Parathyroid adenoma (tissue), 2 donors: ENCODE results near the gene RNF126.
"Not testable (repeated sequence)": the region's sequence is repeated elsewhere in the genome, so short reads cannot be mapped to it uniquely, and the experiment has no call there.

Experiments
- H2AFZ ChIP-seq: fragments of 300-600 bp; sonication (generic); one replicate; pipeline ENCODE4 v1.7.0; 2017; ENCODE audit warnings: antibody characterized with exemption, mild to moderate bottlenecking
- H3K27ac ChIP-seq: fragments of 300-600 bp; sonication (generic); one replicate; pipeline ENCODE4 v1.7.0; 2017
- H3K27me3 ChIP-seq: fragments of 300-600 bp; sonication (generic); one replicate; pipeline ENCODE4 v1.7.0; 2017; ENCODE audit warnings: low read length; ENCODE audit not compliant: control insufficient read depth, insufficient read depth
- H3K36me3 ChIP-seq: fragments of 300-600 bp; sonication (generic); one replicate; pipeline ENCODE4 v1.7.0; 2017; ENCODE audit warnings: low read length; ENCODE audit not compliant: control insufficient read depth, insufficient read depth
- H3K4me1 ChIP-seq: fragments of 300-600 bp; sonication (generic); one replicate; pipeline ENCODE4 v1.7.0; 2017; ENCODE audit warnings: control low read depth
- H3K4me2 ChIP-seq: fragments of 300-600 bp; sonication (generic); one replicate; pipeline ENCODE4 v1.7.0; 2017; ENCODE audit warnings: low read length
- H3K4me3 ChIP-seq: fragments of 300-600 bp; sonication (generic); one replicate; pipeline ENCODE4 v1.7.0; 2017; ENCODE audit warnings: low read depth, low read length
- H3K79me2 ChIP-seq: fragments of 300-600 bp; sonication (generic); one replicate; pipeline ENCODE4 v1.7.0; 2017; ENCODE audit warnings: control low read depth
- H3K9ac ChIP-seq: fragments of 300-600 bp; sonication (generic); one replicate; pipeline ENCODE4 v1.7.0; 2017; ENCODE audit warnings: mild to moderate bottlenecking
- H3K9me3 ChIP-seq: fragments of 300-600 bp; sonication (generic); one replicate; pipeline ENCODE4 v1.7.0; 2017; ENCODE audit warnings: low read length; ENCODE audit not compliant: control insufficient read depth
- TF ChIP-seq, protein P1 (sequence below): fragments of 300-600 bp; sonication (generic); IDR thresholded peaks from one replicate; pipeline ENCODE4 v1.7.0; 2017; ENCODE audit warnings: antibody characterized with exemption, mild to moderate bottlenecking
- donor health status: primary hyperparathyroidism.

RNF126 gene

DNA sequence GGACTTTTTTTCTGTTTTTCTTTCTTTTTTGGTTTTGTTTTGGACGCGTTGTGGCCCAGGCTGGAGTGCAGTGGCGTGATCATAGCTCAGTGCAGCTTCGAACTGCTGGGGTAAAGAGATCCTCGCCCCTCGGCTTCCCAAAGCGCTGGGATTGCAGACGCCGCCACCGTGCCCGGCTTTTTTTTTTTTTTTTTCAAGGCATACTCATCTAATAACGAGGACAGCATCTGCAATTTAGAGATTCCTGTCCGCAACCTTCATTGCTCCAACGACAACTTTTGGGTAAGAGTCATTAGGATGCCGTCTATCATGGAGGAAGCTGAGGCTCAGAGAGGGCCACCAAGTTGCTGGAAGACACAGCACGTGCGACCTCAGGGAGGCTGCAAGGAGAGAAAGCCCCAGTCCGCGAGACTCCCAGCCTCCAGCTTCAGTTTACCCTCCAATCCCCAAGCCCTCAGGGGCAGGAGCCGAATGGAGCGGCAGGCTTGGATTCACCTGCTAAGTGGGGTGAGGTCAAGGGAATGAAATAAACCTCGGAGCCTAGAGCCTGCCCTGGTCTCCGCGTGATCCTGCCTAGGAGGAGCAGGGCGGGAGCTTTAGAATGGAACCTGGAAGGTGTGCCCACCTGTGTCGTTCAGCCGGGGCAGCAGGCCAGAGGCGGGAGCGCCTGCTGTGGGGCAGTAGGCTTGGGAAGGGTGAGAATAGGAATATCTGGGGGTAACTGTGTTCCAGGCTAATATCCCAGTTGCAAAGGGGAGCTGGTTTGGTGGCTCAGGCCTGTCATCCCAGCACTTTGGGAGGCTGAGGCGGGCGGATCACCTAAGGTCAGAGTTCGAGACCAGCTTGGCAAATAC is 29.0 kb downstream of the RNF126 start:
- H3K4me2 ChIP-seq = peak overlapping the region; percentile 99

DNA sequence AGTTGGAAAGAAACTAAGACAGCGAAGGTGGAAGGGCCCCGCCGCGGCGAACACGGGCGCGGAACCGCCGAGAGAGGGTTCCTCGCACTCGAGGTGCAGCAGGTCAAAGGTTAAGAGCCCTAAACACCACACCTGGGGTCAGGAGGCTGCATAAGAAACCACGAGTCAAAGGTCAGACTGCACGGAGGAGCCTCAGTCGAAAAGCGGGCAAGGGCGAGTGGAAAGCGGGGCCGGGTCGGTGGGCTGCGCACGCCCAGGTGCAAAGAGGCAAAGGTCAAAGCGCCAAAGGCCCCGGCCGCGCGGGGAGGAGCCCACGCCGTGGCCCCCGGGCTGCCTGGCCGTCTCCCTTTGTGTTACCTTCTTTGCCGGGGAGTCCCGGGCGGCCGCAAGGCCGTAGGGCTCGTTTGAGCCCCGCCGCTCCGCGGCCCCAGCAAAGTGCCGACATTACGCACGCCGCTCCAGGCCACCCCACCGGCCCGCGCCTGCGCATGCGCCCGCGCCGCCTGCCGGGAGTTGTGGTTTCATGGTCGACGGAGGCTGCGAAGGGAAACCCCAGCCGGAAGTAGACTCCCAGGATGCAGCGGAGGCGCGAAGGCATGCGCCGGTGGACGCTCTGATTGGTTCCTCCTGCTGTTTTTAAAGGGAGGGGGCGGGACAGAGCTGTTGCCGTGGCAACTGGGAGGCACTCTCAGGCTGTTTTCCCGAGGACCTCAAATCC is 29.8 kb downstream of the RNF126 start, which contains the start of gene POLRMT:
Gene POLRMT (minus strand): TSS at position 470 of the 718 bp plus-strand sequence. CDS start 25 bp downstream, at position 445.
- Histone ChIP-seq H3K27ac (peak within 1 kb of the TSS; percentile 31), H3K9ac (peak within 1 kb of the TSS; percentile 8), H3K9me3 (no peaks in the 10 kb centered on the region), H3K4me2 (peak within 1 kb of the TSS; percentile 99), H3K36me3 (no peaks in the 10 kb centered on the region), H3K4me3 (peak within 1 kb of the TSS; percentile 87), H3K27me3 (no peaks in the 10 kb centered on the region), H2AFZ (peak within 1 kb of the TSS; percentile 94), H3K79me2 (peaks cover 17% of the 10 kb centered on the region), H3K4me1 (peaks cover 8% of the 10 kb centered on the region)
- TF ChIP-seq, protein P1, sequence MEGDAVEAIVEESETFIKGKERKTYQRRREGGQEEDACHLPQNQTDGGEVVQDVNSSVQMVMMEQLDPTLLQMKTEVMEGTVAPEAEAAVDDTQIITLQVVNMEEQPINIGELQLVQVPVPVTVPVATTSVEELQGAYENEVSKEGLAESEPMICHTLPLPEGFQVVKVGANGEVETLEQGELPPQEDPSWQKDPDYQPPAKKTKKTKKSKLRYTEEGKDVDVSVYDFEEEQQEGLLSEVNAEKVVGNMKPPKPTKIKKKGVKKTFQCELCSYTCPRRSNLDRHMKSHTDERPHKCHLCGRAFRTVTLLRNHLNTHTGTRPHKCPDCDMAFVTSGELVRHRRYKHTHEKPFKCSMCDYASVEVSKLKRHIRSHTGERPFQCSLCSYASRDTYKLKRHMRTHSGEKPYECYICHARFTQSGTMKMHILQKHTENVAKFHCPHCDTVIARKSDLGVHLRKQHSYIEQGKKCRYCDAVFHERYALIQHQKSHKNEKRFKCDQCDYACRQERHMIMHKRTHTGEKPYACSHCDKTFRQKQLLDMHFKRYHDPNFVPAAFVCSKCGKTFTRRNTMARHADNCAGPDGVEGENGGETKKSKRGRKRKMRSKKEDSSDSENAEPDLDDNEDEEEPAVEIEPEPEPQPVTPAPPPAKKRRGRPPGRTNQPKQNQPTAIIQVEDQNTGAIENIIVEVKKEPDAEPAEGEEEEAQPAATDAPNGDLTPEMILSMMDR = peak; percentile 25

More for the DNA sequence above, 29.0 kb downstream of the RNF126 start:
- H3K79me2 ChIP-seq = peaks cover 15% of the 10 kb centered on the region
- no peaks in the 10 kb centered on the region for H3K27me3 ChIP-seq
- H3K9ac ChIP-seq = no peak overlapping the region
- peak overlapping the region; percentile 94 for H2AFZ ChIP-seq
- H3K9me3 ChIP-seq = no peaks in the 10 kb centered on the region
- TF ChIP-seq, protein P1 = no peak
- H3K36me3 ChIP-seq = no peaks in the 10 kb centered on the region
- H3K4me3 ChIP-seq = peak overlapping the region; percentile 87
- H3K27ac ChIP-seq = peak overlapping the region; percentile 31
- peaks cover 8% of the 10 kb centered on the region for H3K4me1 ChIP-seq

DNA sequence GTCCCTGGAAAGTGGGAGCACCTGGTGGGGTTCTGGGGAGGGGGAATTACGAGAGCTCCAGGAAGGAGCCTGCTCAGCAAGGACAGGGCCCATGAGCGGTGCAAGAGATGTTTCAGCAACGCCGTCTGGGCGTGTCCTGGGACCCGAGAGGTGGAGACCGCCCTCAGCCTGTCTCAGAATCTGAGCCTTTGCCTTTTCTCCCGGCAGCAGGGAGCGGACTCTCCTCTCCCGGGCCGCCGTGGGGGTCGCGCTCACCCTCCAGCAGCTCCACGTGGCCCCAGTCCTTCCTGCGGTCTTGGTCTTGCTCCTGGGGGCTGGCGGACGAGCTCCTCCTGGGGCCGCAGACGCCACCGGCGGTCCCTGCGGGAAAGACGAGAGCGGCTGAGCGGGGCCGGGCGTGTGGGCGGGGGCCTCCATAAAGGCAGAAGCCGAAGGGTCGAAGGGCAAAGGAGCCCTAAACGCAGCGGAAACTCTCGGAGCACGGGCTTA is 30.4 kb downstream of the RNF126 start:
- TF ChIP-seq, protein P1 = no peak
- H2AFZ ChIP-seq = peak overlapping the region; percentile 91
- H3K79me2 ChIP-seq = peaks cover 17% of the 10 kb centered on the region
- no peak overlapping the region for H3K9ac ChIP-seq
- H3K27me3 ChIP-seq = no peaks in the 10 kb centered on the region
- peaks cover 8% of the 10 kb centered on the region for H3K4me1 ChIP-seq
- no peak overlapping the region for H3K27ac ChIP-seq
- no peaks in the 10 kb centered on the region for H3K9me3 ChIP-seq
- peak overlapping the region; percentile 84 for H3K4me2 ChIP-seq
- peak overlapping the region; percentile 87 for H3K4me3 ChIP-seq
- H3K36me3 ChIP-seq = no peaks in the 10 kb centered on the region

DNA sequence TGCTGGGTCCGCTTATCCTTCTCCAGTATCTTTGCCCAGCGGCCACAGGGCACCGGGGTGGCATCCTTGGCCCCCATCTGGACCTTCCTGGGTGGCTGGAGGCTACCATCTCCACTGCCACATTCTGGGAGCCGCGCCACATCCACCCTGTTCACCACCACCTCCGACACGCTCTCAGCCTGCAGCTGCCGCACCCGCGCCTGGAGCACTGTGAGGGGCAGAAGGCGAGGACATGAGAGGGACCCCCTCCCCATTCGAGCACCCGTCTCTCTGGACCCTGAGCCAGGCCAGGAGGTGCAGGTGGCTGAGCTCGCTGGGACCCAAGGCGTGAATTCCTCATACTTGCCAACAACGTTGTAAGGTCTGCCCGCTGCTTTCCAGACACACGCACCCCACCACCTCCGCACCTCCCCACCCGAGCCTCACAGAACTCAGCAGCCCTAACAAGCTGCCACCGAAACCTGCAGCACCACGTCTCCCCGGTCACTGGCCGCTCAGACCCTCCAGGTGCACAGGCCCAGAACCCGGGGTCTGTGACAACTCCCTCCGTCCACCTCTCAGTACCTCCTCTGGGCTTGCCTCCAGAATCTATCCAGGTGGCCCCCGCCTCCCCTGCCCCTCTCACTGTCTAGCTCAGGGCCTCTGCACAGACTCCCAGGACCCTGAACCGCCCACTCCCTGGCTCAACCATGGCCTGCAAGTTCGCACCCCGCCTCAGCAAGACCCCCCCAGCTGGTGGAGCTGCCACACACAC is 32.9 kb downstream of the RNF126 start:
- no peaks in the 10 kb centered on the region for H3K9me3 ChIP-seq
- H3K36me3 ChIP-seq = no peaks in the 10 kb centered on the region
- no peak overlapping the region for H3K9ac ChIP-seq
- TF ChIP-seq, protein P1 = no peak
- no peaks in the 10 kb centered on the region for H3K27me3 ChIP-seq
- H2AFZ ChIP-seq = no peak overlapping the region
- peaks cover 8% of the 10 kb centered on the region for H3K4me1 ChIP-seq
- no peak overlapping the region for H3K27ac ChIP-seq
- H3K4me2 ChIP-seq = no peak overlapping the region
- H3K79me2 ChIP-seq = peaks cover 17% of the 10 kb centered on the region
- no peak overlapping the region for H3K4me3 ChIP-seq

DNA sequence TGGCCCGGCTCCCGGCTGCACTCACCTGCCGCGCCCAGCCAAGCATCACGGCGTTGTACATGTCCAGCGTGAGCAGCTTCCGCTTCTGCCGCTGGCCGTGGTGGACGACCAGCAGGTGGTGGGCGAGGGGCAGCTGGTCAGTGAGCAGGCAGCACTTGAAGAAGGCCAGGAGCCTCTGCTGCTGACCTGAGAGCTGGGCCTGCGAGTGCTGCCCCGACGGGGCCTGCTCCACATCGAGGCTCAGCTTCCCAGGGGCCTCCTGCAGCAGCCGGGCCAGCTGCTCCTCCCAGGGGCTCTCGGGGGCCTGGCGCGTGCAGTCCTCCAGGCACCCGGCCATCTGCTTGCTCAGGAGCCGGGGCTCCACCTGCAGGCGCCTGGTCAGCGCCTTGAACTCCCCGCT is 33.5 kb downstream of the RNF126 start:
- not testable (repeated sequence) for H3K36me3 ChIP-seq, H3K9ac ChIP-seq, H3K4me3 ChIP-seq, H3K27me3 ChIP-seq, H3K27ac ChIP-seq, H3K4me1 ChIP-seq, H3K9me3 ChIP-seq, H3K4me2 ChIP-seq, H2AFZ ChIP-seq
- H3K79me2 ChIP-seq = peaks cover 17% of the 10 kb centered on the region
